Measurements from ENCODE around the gene CCR8.
"Not testable (repeated sequence)": the region's sequence is repeated elsewhere in the genome, so short reads cannot be mapped to it uniquely, and the experiment has no call there.

CCR8 gene

DNA sequence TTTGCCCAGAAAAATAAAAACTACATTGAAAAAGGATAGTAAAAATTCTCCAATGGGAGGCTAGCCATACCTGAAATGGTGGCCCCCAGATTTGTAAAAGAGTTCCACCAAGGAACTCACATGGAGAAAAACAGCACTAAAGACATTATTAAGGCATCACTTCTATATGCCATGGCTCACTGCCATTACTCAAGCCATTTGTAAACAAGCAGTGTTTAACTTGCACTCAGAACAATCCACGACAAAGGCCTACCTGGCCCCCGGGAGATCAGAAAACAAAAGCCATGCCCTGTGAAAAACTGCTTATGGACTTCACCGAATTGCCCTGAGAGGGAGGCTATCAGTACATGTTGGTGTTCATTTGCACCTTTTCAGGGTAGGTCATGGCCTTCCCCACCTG is 19.6 kb downstream of the CCR8 start:
- DNase-seq (ENCODE audit: low read depth) = no peak

GRCh38 chr3:39350714-39351113 is 21.2 kb downstream of the CCR8 start:
- no peak for DNase-seq (ENCODE audit: low read depth)

DNA sequence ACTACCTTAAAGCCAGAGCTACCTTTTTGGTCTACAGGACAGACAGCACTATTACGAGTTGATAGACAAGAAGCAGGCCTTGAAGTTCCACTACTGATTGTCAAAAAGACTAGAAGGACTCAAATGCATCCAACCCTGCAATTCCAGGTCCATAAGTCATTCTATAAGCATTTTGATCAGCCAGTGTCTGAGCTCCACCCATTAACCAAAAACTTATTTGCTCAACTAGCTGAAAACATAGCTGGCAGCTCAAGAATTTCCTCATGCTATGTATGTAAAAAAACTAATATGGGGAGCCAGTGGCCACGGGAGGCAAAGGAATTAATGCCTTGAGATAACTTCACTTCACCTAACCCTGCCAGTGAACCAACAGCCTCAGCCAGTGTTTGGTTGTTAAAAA is 21.6 kb downstream of the CCR8 start:
- DNase-seq (ENCODE audit: low read depth) = not testable (repeated sequence)

- DNase-seq (ENCODE audit: low read depth) = not testable (repeated sequence)
Measured at GRCh38 chr3:39353168-39353927, 23.8 kb downstream of the CCR8 start.

GRCh38 chr3:39358333-39358732 is 28.8 kb downstream of the CCR8 start:
- DNase-seq (ENCODE audit: low read depth) = no peak

DNA sequence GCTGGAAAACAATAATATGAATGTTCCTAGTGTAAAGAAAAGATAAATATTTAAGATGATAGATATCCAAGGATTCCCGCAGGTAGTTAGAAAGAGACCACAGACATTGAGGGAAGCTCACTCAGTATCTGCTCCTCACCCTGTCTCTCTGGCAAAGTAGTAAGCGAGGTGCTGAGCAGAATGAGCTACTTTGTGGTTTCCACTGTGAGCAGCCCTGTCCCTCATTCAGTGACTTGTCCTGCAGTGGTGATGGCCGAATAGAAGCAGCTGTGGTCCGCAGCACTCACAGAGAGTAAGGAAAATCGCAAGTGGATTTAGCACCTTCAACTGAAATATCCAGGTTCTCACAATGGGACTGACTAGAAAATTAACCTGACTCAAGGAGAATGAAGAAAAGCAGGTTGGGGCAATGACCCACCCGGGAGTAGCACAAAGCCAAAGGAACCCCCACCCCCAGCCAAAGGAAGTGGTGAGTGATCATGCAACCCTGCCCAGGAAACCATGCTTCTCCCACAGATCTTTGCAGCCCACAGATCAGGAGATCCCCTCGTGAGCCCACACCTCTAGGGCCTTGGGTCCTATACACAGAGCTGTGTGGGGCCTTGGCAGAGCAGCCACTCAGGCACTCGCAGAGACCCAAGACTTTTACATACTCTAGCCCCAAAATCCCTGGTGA is 31.9 kb downstream of the CCR8 start:
- no peak for DNase-seq (ENCODE audit: low read depth)

- no peak for DNase-seq (ENCODE audit: low read depth)
Measured at GRCh38 chr3:39362192-39362591, 32.7 kb downstream of the CCR8 start.

- DNase-seq (ENCODE audit: low read depth) = no peak
Measured at GRCh38 chr3:39362812-39363211, 33.3 kb downstream of the CCR8 start.

DNA sequence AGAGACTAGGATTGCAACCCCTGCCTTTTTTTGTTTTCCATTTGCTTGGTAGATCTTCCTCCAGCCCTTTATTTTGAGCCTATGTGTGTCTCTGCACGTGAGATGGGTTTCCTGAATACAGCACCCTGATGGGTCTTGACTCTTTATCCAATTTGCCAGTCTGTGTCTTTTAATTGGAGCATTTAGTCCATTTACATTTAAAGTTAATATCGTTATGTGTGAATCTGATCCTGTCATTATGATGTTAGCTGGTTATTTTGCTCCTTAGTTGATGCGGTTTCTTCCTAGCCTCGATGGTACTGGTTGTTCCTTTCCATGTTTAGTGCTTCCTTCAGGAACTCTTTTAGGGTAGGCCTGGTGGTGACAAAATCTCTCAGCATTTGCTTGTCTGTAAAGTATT is 40.9 kb downstream of the CCR8 start:
- not testable (repeated sequence) for DNase-seq (ENCODE audit: low read depth)

DNA sequence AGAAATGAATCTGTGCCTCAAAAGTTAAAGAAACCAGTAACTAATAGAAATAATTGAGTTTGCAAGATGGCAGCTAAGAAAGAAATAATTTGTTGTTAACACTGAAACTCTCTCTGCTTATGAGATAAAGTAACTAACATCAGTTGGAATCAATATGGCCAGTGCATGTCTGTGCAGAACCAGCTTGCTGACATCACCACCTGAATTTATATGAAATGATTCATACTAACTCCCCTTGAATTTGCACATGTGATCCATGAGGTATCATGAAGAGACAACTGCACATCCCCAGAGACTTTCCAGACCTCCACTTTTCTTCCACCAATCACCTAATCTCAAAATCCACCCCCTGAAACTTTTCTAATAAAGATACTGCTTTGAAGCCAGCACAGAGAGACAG is 43.3 kb downstream of the CCR8 start:
- no peak for DNase-seq (ENCODE audit: low read depth)

- no peak for DNase-seq (ENCODE audit: low read depth)
Measured at GRCh38 chr3:39376959-39377634, 47.6 kb downstream of the CCR8 start.

- DNase-seq (ENCODE audit: low read depth) = peak; percentile 30
Measured at GRCh38 chr3:39378088-39378487, 48.6 kb downstream of the CCR8 start.

- no peak for DNase-seq (ENCODE audit: low read depth)
Measured at GRCh38 chr3:39378957-39379777, 49.7 kb downstream of the CCR8 start.

- no peak for DNase-seq (ENCODE audit: low read depth)
Measured at GRCh38 chr3:39379778-39380155, 50.3 kb downstream of the CCR8 start.

GRCh38 chr3:39381432-39381831 is 51.9 kb downstream of the CCR8 start:
- DNase-seq (ENCODE audit: low read depth) = no peak
